Central memory CD8-positive, alpha-beta T cell (primary cell): ENCODE results near the gene TCHP.
"Not testable (repeated sequence)": the region's sequence is repeated elsewhere in the genome, so short reads cannot be mapped to it uniquely, and the experiment has no call there.

Experiments used
- ATAC-seq: fragments of 150-1000 bp; cut with Tn5 transposase; replicated peaks from 2 replicates; pipeline ENCODE4 v1.10.0; 2022; ENCODE audit warnings: mild to moderate bottlenecking, moderate FRiP score, moderate number of reproducible peaks; ENCODE audit not compliant: poor library complexity, severe bottlenecking; ENCODE audit errors: extremely low read depth
- DNase-seq, 2 donors: peaks; one replicate each; pipeline ENCODE4 v3.0.0; 2021; ENCODE audit warnings: low spot score in 2 of 2
- H3K27ac Mint-ChIP-seq: one replicate; pipeline ENCODE4 v1.8.0; 2022; ENCODE audit warnings: low read depth, mild to moderate bottlenecking, moderate library complexity, mixed read lengths
- H3K27me3 Mint-ChIP-seq: one replicate; pipeline ENCODE4 v1.8.0; 2022; ENCODE audit warnings: mixed read lengths
- H3K36me3 Mint-ChIP-seq: one replicate; pipeline ENCODE4 v1.8.0; 2022; ENCODE audit warnings: mild to moderate bottlenecking, moderate library complexity, mixed read lengths; ENCODE audit not compliant: insufficient read depth
- H3K4me1 Mint-ChIP-seq: one replicate; pipeline ENCODE4 v1.8.0; 2022; ENCODE audit warnings: mixed read lengths
- H3K4me3 Mint-ChIP-seq: one replicate; pipeline ENCODE4 v1.8.0; 2022; ENCODE audit warnings: mild to moderate bottlenecking, moderate library complexity, mixed read lengths
- H3K9me3 Mint-ChIP-seq: one replicate; pipeline ENCODE4 v1.8.0; 2022; ENCODE audit warnings: mixed read lengths

The TCHP gene

GRCh38 chr12:109923038-109923437 lies 23.0 kb downstream of the TCHP start:
- H3K9me3 Mint-ChIP-seq, result no peaks in the 10 kb centered on the region
- DNase-seq (no peak), ATAC-seq (no peak)
- H3K4me3 Mint-ChIP-seq, result no peak overlapping the region
- H3K4me1 Mint-ChIP-seq, result peaks cover 5% of the 10 kb centered on the region
- H3K36me3 Mint-ChIP-seq, result peaks cover 28% of the 10 kb centered on the region
- H3K27me3 Mint-ChIP-seq, result no peaks in the 10 kb centered on the region
- peak overlapping the region; percentile 41 for H3K27ac Mint-ChIP-seq

DNA sequence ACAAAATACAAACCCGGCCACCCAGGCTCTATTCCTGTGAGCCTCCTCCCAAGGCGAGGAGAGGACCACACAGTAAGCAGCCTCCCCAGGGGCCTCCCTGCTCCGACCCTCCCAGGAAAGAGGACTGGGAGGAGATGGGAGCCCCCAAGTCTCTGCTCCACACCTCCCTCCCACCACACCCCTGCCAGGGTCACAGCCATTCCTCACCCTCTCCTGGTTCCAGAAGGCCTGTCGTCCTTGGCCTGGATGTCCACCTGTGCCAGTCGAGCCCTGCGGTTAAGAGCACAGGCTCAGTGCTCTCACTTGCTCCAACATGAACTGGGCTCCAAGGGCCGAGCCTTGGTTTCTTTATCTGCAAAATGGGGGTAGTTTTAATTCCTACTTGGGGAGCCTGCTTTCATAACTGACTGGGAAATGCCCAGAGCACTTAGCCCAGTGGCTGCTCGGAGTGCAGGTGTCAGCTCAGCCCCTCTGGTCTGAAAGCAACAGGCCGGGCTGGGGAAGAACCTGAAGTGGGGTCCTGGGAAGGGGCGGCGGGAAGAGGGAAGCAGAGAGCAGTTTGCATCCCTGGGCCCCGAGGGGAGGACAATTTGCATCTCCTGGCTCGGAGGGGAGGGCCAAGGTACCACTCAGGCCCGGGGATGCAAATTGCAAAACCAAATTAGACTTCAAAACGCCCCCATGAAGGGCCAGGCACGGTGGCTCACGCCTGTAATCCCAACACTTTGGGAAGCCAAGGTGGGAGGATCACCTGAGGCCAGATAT lies 23.6 kb downstream of the TCHP start:
- Mint-ChIP-seq H3K27ac (peak overlapping the region; percentile 41), H3K36me3 (peaks cover 26% of the 10 kb centered on the region), H3K9me3 (no peaks in the 10 kb centered on the region), H3K27me3 (no peaks in the 10 kb centered on the region), H3K4me1 (peaks cover 5% of the 10 kb centered on the region), H3K4me3 (no peak overlapping the region)
- DNase-seq, result no peak
- no peak for ATAC-seq

DNA sequence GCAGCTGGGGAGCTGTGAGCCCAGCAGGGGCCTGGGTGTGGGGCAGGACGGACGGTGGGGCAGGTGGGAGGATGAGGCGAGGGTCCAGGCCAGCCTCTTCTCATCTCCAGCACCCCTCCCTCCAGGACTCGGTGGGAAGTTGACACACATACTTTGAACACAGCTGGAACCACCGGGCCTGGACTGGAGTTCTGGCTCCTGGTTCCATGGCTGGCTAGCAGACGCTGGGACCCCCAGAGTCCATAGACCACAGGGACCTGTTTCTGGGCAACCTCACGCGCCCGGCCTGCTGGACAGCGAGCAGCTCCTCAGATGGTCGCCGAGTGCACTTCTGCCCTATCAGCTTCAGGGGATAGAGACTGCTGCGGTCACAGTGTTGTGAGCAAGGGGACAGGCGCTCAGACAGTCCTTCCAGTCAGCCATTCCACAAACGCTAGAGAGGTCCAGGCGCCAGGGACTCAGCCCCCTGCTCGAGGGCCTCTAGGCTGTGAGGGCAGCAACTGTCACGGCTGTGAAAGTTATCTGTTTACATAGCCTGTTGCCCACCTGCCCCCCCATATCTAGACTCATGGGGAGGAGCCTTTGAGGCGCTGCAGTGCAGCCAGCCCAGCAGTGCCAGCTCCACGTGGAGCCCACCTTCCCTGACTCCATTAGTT lies 25.2 kb downstream of the TCHP start:
- no peaks in the 10 kb centered on the region for H3K27me3 Mint-ChIP-seq
- DNase-seq, result no peak
- ATAC-seq, result no peak
- no peaks in the 10 kb centered on the region for H3K9me3 Mint-ChIP-seq
- H3K4me3 Mint-ChIP-seq, result no peak overlapping the region
- H3K4me1 Mint-ChIP-seq, result peaks cover 5% of the 10 kb centered on the region
- peaks cover 16% of the 10 kb centered on the region for H3K36me3 Mint-ChIP-seq
- no peak overlapping the region for H3K27ac Mint-ChIP-seq

DNA sequence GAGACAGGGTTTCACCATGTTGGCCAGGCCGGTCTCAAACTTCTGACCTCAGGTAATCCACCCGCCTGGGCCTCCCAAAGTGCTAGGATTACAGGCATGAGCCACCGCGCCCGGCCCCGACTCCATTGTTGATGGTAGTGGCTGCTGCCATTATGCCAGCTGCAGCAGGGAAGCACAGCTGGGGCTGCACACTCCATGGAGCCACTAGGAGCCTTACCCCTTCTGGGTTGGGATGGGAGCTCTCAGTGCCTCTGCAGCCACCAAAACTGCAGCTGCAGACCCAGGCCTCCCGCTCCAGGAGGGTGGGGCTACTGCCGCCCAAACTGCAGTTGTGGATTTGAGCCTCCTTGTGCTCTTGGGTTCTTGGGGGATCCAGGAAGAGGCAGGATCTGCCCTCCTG lies 25.9 kb downstream of the TCHP start:
- no peak overlapping the region for H3K27ac Mint-ChIP-seq
- DNase-seq (no peak), ATAC-seq (no peak)
- H3K4me3 Mint-ChIP-seq, result no peak overlapping the region
- H3K4me1 Mint-ChIP-seq, result peaks cover 5% of the 10 kb centered on the region
- no peaks in the 10 kb centered on the region for H3K27me3 Mint-ChIP-seq
- no peaks in the 10 kb centered on the region for H3K9me3 Mint-ChIP-seq
- peaks cover 14% of the 10 kb centered on the region for H3K36me3 Mint-ChIP-seq

- no peak for ATAC-seq
- H3K4me1 Mint-ChIP-seq, result peaks cover 5% of the 10 kb centered on the region
- no peak overlapping the region for H3K27ac Mint-ChIP-seq
- no peak overlapping the region for H3K4me3 Mint-ChIP-seq
- H3K9me3 Mint-ChIP-seq, result no peaks in the 10 kb centered on the region
- no peak for DNase-seq
- no peaks in the 10 kb centered on the region for H3K27me3 Mint-ChIP-seq
- H3K36me3 Mint-ChIP-seq, result peaks cover 14% of the 10 kb centered on the region
Observed at GRCh38 chr12:109926488-109927210, 26.6 kb downstream of the TCHP start.

DNA sequence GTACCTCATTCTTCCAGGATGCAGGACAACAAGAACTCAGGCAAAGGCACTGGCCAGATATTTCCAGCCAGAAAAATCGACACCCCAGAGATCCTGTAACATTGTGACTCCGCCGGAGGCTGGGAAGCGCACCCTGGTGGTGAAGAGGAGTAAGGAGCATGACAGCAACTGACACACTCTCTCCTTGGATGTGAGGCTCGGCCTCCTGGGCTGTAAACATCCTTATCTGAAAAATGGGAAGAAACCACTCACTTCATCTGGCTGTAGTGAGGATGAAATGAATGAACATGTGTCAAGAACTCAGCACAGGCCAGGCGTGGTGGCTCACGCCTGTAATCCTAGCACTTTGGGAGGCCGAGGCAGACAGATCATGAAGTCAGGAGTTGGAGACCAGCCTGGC lies 27.5 kb downstream of the TCHP start:
- peak; percentile 43 for ATAC-seq
- Mint-ChIP-seq H3K4me3 (no peak overlapping the region), H3K36me3 (peaks cover 22% of the 10 kb centered on the region)

DNA sequence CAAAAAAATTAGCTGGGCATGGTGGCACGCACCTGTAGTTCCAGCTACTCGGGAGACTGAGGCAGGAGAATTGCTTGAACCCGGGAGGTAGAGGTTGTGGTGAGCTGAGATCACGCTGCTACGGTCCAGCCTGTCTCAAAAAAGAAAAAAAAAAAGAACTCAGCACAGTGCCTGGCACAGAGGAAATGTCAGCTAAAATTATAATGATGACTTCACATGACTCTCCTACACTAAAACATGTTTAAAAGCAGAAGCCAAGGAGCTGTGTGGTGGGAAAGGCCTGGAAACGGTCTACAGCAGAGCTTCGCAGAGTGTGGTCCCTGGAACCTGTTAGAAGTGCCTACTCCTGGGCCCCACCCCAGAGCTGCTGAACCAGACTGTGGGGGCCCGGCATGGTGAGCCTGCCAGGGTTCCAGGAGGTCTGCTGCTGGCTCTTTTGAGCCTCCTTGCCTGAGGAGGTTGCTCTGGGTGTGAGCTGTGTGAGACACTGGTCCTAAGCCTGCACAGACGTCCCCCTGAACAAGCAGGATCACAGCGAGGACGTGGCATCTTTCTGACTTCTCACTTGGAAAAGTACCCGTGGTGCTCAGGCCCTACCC lies 28.1 kb downstream of the TCHP start:
- no peak overlapping the region for H3K4me3 Mint-ChIP-seq
- DNase-seq (no peak), ATAC-seq (no peak)
- no peaks in the 10 kb centered on the region for H3K9me3 Mint-ChIP-seq
- H3K4me1 Mint-ChIP-seq, result peaks cover 5% of the 10 kb centered on the region
- peaks cover 27% of the 10 kb centered on the region for H3K36me3 Mint-ChIP-seq
- no peaks in the 10 kb centered on the region for H3K27me3 Mint-ChIP-seq
- H3K27ac Mint-ChIP-seq, result peak overlapping the region; percentile 26

More for the DNA sequence above, 27.5 kb downstream of the TCHP start:
- peak; percentile 26 to 27 for DNase-seq
- H3K4me1 Mint-ChIP-seq, result peaks cover 5% of the 10 kb centered on the region
- H3K9me3 Mint-ChIP-seq, result no peaks in the 10 kb centered on the region
- H3K27ac Mint-ChIP-seq, result peak overlapping the region; percentile 26
- no peaks in the 10 kb centered on the region for H3K27me3 Mint-ChIP-seq

GRCh38 chr12:109929326-109929725 lies 29.3 kb downstream of the TCHP start:
- H3K27me3 Mint-ChIP-seq, H3K4me1 Mint-ChIP-seq, ATAC-seq, DNase-seq, H3K27ac Mint-ChIP-seq, H3K4me3 Mint-ChIP-seq, H3K9me3 Mint-ChIP-seq: not testable (repeated sequence)
- H3K36me3 Mint-ChIP-seq, result peaks cover 35% of the 10 kb centered on the region

DNA sequence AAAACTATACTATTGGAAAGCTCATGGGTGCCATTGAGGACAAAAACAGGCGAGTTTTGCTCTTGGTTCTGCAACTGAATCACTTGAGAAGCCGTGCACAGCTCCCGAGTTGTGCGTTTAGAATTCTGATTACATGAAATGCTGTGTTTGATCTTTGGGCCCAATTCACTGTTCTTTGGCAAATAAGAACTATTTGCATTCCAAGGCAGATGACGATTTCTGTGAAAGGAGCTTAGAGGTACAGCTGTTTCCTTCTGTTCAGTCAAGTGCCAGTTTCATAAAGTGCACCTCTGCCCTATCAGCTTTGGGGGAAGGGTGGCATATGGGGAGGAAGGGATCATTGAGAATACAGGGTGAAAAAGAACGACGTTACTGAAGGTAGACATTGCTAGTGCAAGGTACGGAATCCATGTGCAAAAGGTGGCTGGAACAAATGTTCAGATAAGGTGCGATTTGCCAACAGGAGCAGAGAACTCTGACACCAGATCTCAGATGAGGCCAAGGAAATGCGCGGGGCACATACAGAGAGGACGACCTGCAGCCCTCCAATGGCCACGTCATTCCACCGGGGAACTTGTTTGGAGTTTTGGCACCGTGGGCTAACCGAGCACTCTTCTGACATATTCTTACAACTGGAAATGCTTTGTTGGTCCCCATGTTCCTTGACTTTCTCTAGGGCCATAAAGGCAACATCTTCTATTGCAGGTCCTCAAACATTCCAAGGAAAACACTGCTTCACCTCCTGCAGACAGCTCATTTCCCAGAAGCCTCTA lies 30.1 kb downstream of the TCHP start:
- Mint-ChIP-seq H3K9me3 (no peaks in the 10 kb centered on the region), H3K27ac (no peak overlapping the region), H3K4me3 (no peak overlapping the region), H3K36me3 (peaks cover 42% of the 10 kb centered on the region), H3K4me1 (peaks cover 5% of the 10 kb centered on the region), H3K27me3 (no peaks in the 10 kb centered on the region)
- DNase-seq (no peak), ATAC-seq (no peak)

GRCh38 chr12:109931143-109931542 lies 31.1 kb downstream of the TCHP start:
- no peak for ATAC-seq
- Mint-ChIP-seq H3K36me3 (peaks cover 50% of the 10 kb centered on the region), H3K27me3 (no peaks in the 10 kb centered on the region), H3K27ac (peak overlapping the region; percentile 8), H3K4me3 (no peak overlapping the region), H3K4me1 (peaks cover 5% of the 10 kb centered on the region), H3K9me3 (no peaks in the 10 kb centered on the region)
- no peak for DNase-seq

- ATAC-seq (no peak), DNase-seq (no peak)
- H3K4me3 Mint-ChIP-seq, result no peak overlapping the region
- H3K27me3 Mint-ChIP-seq, result no peaks in the 10 kb centered on the region
- H3K4me1 Mint-ChIP-seq, result no peaks in the 10 kb centered on the region
- no peaks in the 10 kb centered on the region for H3K9me3 Mint-ChIP-seq
- H3K27ac Mint-ChIP-seq, result no peak overlapping the region
- peaks cover 64% of the 10 kb centered on the region for H3K36me3 Mint-ChIP-seq
Observed at GRCh38 chr12:109932878-109933503, 32.9 kb downstream of the TCHP start.

DNA sequence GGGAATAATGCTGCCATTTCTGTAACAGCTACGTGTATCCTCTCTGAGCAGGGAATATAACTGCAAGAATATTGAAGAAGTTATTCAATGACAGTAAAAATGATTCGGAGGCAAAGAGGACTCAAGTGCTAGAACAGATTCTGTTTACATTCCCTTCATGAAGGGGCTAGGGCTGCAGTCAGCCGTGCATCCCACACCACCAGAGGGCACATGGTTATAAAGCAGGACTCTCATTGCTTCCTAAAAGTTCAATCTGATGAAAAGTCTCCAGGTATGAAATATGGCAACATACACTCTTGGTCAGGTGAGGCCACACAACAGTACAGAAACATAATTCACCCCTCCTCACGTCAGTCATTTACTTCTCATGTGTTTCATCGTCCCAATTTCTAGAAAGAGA lies 34.0 kb downstream of the TCHP start:
- Mint-ChIP-seq H3K4me1 (no peaks in the 10 kb centered on the region), H3K4me3 (no peak overlapping the region), H3K36me3 (peaks cover 74% of the 10 kb centered on the region), H3K27ac (no peak overlapping the region), H3K9me3 (no peaks in the 10 kb centered on the region), H3K27me3 (no peaks in the 10 kb centered on the region)
- ATAC-seq (no peak), DNase-seq (no peak)
